ENCODE data around the gene PBLD. TPM values are rescaled to one million over a fixed set of nuclear protein-coding genes. Genes with fewer than 3 reads are reported as not detected.

PBLD gene
- total RNA-seq, 1 experiment from 2014 or later, result 2.4 TPM

GRCh38 chr10:68345621-68346020 lies 12.9 kb upstream of the PBLD start (continued):
- TF ChIP-seq USF2 (CRISPR knock-in tag; IDR thresholded peaks at IDR 0.05), result no peak
- no peak for TF ChIP-seq SMAD4 (CRISPR knock-in tag; IDR thresholded peaks at IDR 0.05)
- no peak for TF ChIP-seq ATF2 (CRISPR knock-in tag; IDR thresholded peaks at IDR 0.05; ENCODE audit: borderline replicate concordance, low read depth)

GRCh38 chr10:68342909-68343516 lies 10.3 kb upstream of the PBLD start:
- Mint-ChIP-seq H3K9me3 (no peaks in the 10 kb centered on the region), H3K4me1 (no peaks in the 10 kb centered on the region), H3K27me3 (ENCODE audit: low read depth) (no peaks in the 10 kb centered on the region), H3K4me3 (no peak overlapping the region), H3K36me3 (peaks cover 53% of the 10 kb centered on the region), H3K27ac (no peak overlapping the region)
- no peak for ATAC-seq
- DNase-seq (ENCODE audit: low spot score), result no peak
- ChIA-PET POLR2A (no interaction called here), CTCF (no interaction called here)
- TF ChIP-seq SMAD4 (CRISPR knock-in tag; IDR thresholded peaks at IDR 0.05) (no peak), CBFB (CRISPR knock-in tag; IDR thresholded peaks at IDR 0.05; ENCODE audit: low read depth) (no peak), ESRRA (CRISPR knock-in tag; IDR thresholded peaks at IDR 0.05; ENCODE audit: borderline replicate concordance) (no peak), NR1H2 (CRISPR knock-in tag; IDR thresholded peaks at IDR 0.05) (no peak), E2F4 (CRISPR knock-in tag; IDR thresholded peaks at IDR 0.05; ENCODE audit: borderline replicate concordance, low read depth) (no peak), ATF1 (CRISPR knock-in tag; IDR thresholded peaks at IDR 0.05) (no peak), ZNF121 (CRISPR knock-in tag; IDR thresholded peaks at IDR 0.05) (no peak), NFYB (CRISPR knock-in tag; conservative IDR thresholded peaks at IDR 0.05; ENCODE audit: low read depth) (no peak)

- POLR2A ChIA-PET, result interaction anchor here (0.8 kb wide), 2 partner anchors 9 kb away, joined by 3 to 5 read pairs; partner anchors contain the start of gene HNRNPH3
- Mint-ChIP-seq H3K27ac (peak overlapping the region; percentile 64; the same call in 1 of the 2 replicates), H3K9me3 (no peaks in the 10 kb centered on the region), H3K36me3 (peaks cover 68% of the 10 kb centered on the region), H3K4me1 (peaks cover 21% of the 10 kb centered on the region), H3K27me3 (ENCODE audit: low read depth) (no peaks in the 10 kb centered on the region), H3K4me3 (no peak overlapping the region)
- TF ChIP-seq SOX15 (CRISPR knock-in tag; IDR thresholded peaks at IDR 0.05) (no peak), IRF2 (CRISPR knock-in tag; IDR thresholded peaks at IDR 0.05; ENCODE audit: borderline replicate concordance, low read depth) (no peak), TP53 (CRISPR knock-in tag; IDR thresholded peaks at IDR 0.05) (no peak), ZNF425 (CRISPR knock-in tag; conservative IDR thresholded peaks at IDR 0.05) (no peak), CDX4 (CRISPR knock-in tag; IDR thresholded peaks at IDR 0.05; ENCODE audit: borderline replicate concordance) (no peak), NR3C1 (CRISPR knock-in tag; conservative IDR thresholded peaks at IDR 0.05; ENCODE audit: low read depth) (no peak), NFE2L1 (CRISPR knock-in tag; IDR thresholded peaks at IDR 0.05) (no peak), SMAD3 (CRISPR knock-in tag; IDR thresholded peaks at IDR 0.05; ENCODE audit: borderline replicate concordance) (no peak), ZNF671 (CRISPR knock-in tag; IDR thresholded peaks at IDR 0.05) (no peak), ZNF416 (CRISPR knock-in tag; IDR thresholded peaks at IDR 0.05) (no peak), ZNF263 (CRISPR knock-in tag; IDR thresholded peaks at IDR 0.05; ENCODE audit: low read depth) (no peak), ETV6 (CRISPR knock-in tag; IDR thresholded peaks at IDR 0.05) (no peak), NFYB (CRISPR knock-in tag; conservative IDR thresholded peaks at IDR 0.05; ENCODE audit: low read depth) (no peak), CBFB (CRISPR knock-in tag; IDR thresholded peaks at IDR 0.05; ENCODE audit: low read depth) (no peak), FOXP1 (CRISPR knock-in tag; IDR thresholded peaks at IDR 0.05; ENCODE audit: borderline replicate concordance) (no peak), ZNF219 (CRISPR knock-in tag; IDR thresholded peaks at IDR 0.05; ENCODE audit: borderline replicate concordance) (no peak), GTF2I (CRISPR knock-in tag; conservative IDR thresholded peaks at IDR 0.05) (no peak)
- ATAC-seq (no peak), DNase-seq (ENCODE audit: low spot score) (no peak)
- CTCF ChIA-PET, result interaction anchor here (1.6 kb wide), 1 partner anchor 8 kb away, joined by 8 read pairs; no protein-coding TSS in a partner anchor
Observed at GRCh38 chr10:68340358-68341080, 7.8 kb upstream of the PBLD start.

Measured in WTC11 (cell line).